SH-SY5Y (cell line): Measurements from ENCODE around the gene THADA.

ENCODE experiments used
- GATA2 ChIP-seq: IDR thresholded peaks from 2 replicates; pipeline ENCODE4 v1.6.1; 2011; ENCODE audit warnings: mild to moderate bottlenecking, low read depth, low read length
- GATA3 ChIP-seq: IDR thresholded peaks from 2 replicates; pipeline ENCODE4 v1.6.1; 2011; ENCODE audit warnings: low read depth, mild to moderate bottlenecking, low read length, moderate library complexity

- TF ChIP-seq GATA2 (no peak), GATA3 (no peak)
Observed at GRCh38 chr2:43537137-43537536, 58.7 kb downstream of the THADA start.
